GM19397 (cell line): ENCODE data around the gene FZD10.

ENCODE experiments used
- ATAC-seq: cut with Tn5 transposase; IDR thresholded peaks from one replicate; pipeline ENCODE4 v1.9.1; 2021; ENCODE audit warnings: mild to moderate bottlenecking, moderate library complexity; ENCODE audit not compliant: unreplicated experiment

FZD10 gene

GRCh38 chr12:130162267-130162666 lies at the start of gene FZD10:
TSS of gene FZD10 (plus strand) at chr12:130162464. CDS start at chr12:130162943, 479 bp downstream.
- ATAC-seq, result no peak

- ATAC-seq, result no peak
Observed at GRCh38 chr12:130114952-130115351, 47.3 kb upstream of the FZD10 start.

DNA sequence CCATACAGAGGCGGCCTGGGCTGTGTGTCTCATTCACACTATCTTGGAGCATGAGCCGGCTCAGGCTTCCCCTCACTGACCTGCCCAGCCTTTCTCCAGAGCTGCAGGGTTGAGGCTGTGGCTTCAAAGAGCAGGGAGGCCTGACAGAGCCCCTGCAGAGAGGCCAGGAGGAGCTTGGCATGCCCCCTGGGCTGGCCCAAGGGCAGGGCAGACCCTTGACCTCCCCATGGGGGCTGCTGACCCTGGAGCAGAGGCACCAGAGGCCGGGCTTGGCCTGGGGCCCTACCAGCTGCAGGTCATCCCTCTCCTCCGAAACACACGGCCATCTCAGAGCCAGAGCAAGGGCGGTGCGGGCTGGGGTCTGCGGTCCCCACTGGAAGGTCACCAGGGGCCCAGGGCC lies 46.6 kb upstream of the FZD10 start:
- ATAC-seq, result no peak

DNA sequence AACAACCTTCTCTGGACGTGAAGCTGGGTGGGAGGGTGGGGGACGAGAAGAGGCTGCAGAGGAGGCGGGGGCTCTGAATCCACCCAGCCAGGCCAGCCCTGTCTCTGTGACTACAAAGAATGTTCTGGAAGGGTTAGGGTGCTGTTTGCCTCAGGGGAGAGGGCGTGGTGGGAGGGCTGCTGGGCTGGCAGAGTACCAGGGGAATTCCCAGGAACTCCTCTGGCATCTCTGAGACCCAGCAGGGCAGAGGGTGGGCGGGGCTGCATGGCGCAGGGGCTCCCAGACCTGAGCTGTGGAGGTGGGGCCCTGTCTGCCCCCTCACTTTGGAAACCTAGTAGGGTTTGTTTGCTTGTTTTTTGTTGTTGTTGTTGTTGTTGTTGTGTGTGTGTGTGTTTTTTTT lies 45.5 kb upstream of the FZD10 start:
- no peak for ATAC-seq

GRCh38 chr12:130117233-130117632 lies 45.0 kb upstream of the FZD10 start:
- ATAC-seq, result no peak

DNA sequence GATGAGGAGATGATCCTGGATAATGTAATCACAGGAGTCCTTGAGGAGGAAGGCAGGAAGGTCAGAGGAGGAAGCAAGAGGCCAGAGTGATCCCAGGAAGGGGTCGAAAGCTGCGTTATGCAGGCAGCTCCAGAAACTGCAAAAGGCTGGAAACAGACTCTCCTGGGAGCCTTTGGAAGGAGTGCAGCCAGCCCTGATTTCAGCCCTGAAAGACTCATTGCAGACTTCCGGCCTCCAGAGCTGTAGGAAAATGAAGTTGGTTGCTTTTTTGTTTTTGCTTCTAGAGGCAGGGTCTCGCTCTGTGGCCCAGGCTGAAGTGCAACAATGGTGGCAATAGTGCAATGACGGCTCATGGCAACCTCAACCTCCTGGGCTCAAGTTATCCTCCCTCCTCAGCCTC lies 44.6 kb upstream of the FZD10 start:
- ATAC-seq, result no peak

GRCh38 chr12:130118181-130118580 lies 44.1 kb upstream of the FZD10 start:
- ATAC-seq, result no peak

- no peak for ATAC-seq
Observed at GRCh38 chr12:130119241-130119861, 42.9 kb upstream of the FZD10 start.

DNA sequence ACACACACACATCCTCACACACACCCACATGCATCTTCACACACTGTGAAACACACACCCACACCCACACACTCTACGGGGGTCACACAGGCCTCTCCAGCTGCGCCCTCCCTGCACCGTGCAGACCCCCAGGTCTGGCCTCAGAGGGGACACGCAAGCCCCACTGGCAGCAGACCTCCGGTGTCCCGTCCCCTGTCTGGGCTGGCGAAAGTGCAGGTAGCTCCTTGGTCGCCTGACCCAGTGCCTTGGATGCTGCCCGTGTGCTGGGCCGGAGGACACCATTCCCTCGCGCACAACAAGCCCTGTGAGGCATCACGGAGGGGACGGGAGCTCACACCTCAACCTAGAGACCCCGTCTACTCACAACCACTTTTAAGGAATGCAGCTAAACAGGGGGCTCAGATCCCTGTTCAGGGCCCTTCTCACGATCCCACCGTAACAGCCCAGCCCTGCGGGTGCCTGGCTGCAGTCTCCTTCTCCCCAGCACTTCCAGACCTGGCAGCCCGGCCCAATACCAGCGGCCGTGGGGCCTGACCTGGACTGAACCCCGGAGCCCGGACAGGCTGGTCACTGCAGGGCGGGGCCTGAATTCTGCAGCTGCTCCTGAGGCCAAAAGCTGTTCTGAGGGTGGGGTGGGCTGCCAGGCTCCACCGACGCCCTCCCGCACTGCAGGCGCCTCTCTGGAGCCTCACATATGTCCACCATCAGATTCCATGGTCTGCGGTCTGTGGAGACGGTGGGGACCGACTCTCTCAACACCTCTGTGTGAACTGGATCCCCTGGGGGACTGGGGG lies 42.1 kb upstream of the FZD10 start:
- ATAC-seq, result no peak

DNA sequence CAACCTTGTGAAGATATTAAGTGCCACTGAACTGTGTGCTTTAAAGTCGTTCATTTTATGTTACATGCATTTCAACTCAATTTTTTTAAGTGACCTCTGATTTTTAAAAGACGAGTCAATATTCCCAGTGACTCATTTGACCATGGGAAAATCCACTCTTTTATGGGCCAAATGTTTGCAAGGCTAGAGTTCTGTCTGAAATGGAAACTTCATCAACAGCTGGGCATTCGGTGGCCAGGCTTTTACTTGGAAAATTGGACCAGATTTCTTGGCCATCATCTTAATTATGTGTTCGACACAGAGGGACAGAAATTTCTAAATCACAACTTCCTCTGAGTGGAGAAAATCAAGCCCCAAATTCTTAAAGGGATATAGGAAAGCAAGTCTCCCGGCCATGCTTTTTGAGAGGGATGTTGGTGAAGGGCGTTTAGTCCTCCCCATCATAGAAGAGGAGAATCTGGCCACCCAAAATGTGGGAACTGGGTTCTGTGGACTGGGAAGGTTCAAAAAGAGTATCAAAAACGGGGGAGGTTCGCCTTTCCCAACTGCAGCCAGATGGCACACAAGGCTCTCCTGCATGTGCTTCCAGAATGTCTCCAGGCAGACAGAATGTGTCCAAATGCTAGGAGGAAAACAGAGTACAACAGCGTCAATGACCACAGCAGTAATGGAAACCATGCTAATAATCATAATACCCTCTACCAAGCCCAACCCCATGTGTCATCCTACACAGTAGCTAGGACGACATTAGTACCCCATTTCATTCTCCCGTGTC lies 40.9 kb upstream of the FZD10 start:
- ATAC-seq, result no peak

GRCh38 chr12:130122356-130122755 lies 39.9 kb upstream of the FZD10 start:
- ATAC-seq, result no peak

- ATAC-seq, result no peak
Observed at GRCh38 chr12:130124106-130124505, 38.2 kb upstream of the FZD10 start.

- no peak for ATAC-seq
Observed at GRCh38 chr12:130124605-130125244, 37.5 kb upstream of the FZD10 start.

- ATAC-seq, result no peak
Observed at GRCh38 chr12:130126023-130126432, 36.2 kb upstream of the FZD10 start.

GRCh38 chr12:130127532-130127911 lies 34.7 kb upstream of the FZD10 start:
- no peak for ATAC-seq

GRCh38 chr12:130127912-130128789 lies 34.1 kb upstream of the FZD10 start:
- ATAC-seq, result no peak

- ATAC-seq, result no peak
Observed at GRCh38 chr12:130128790-130129735, 33.2 kb upstream of the FZD10 start.

DNA sequence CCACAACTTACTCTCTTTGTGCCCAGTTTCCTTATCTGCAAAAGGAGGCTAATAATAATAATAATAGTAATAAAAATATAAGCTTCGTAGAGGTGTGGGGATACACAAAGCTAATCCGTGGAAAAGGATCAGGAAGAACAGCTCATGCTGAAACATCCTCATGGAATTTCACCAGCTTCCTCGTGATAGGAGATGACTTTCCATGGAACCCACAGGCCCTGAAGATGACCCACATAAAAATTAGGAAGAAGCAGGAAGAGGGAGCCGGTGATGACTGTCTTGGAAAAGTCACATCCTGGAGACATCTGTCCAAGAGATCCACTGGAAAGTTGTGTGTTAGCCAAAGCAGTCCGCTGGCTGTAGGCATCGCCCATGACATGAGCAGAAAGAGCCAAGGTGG lies 31.9 kb upstream of the FZD10 start:
- no peak for ATAC-seq

DNA sequence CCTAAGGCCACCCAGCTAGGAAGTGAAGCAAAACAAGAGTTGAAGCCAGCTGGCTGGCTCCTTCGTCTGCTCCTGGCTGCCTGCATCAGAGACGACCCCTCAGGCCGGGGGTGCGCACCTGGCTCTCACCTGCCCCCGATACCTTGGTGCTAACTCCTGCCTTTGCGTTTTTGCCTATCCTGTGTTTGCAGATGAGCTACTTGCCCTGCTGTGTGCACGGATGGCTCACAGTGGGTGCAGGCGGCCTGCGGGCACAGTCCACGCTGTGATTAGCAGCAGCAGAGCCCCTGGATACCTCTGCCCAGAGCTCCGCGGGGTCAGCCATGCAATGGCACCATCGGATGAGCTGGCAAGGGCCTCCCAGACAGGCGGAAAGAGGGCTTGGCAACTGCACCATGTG lies 31.2 kb upstream of the FZD10 start:
- ATAC-seq, result no peak
